ENCODE data around the gene STARD6. TPM values are rescaled to one million over a fixed set of nuclear protein-coding genes. Genes with fewer than 3 reads are reported as not detected.

STARD6 gene
- total RNA-seq, 4 donors from 2014 or later = not detected

DNA sequence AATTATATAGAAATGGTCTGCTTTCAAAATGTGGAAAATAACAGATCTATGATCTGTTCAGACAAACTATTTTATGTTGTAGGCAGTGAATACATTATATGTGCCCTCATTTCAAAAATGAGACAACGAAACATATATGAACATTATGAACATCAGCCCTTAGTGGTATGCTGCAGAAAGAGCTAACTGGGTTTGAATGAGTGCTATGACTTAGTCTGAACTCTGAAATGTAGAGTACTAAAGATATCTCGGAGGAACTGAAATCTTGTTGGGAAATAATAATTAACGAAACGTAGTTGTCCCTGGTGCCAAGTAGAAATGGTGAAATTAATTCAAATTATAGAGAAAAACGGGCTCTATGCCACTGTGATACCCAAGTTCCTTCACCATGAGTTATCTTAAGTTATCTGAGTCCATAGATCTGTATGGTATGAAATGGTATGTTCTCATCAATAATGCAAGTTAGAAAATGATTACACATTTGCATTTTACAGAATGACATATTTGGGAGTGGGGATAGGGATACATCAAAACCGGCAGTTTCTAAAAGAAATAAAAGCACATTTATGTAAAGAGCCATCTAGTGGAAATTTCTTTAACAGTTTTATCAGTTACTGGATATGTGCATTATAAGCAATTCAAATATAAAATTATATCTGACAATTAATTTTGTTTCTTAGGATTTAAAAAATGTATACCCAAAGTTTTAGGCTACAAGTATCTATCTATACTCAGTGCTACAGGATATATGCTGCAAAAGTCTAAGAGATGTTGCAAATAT lies 26.7 kb downstream of the STARD6 start:
- TF ChIP-seq, protein P1, sequence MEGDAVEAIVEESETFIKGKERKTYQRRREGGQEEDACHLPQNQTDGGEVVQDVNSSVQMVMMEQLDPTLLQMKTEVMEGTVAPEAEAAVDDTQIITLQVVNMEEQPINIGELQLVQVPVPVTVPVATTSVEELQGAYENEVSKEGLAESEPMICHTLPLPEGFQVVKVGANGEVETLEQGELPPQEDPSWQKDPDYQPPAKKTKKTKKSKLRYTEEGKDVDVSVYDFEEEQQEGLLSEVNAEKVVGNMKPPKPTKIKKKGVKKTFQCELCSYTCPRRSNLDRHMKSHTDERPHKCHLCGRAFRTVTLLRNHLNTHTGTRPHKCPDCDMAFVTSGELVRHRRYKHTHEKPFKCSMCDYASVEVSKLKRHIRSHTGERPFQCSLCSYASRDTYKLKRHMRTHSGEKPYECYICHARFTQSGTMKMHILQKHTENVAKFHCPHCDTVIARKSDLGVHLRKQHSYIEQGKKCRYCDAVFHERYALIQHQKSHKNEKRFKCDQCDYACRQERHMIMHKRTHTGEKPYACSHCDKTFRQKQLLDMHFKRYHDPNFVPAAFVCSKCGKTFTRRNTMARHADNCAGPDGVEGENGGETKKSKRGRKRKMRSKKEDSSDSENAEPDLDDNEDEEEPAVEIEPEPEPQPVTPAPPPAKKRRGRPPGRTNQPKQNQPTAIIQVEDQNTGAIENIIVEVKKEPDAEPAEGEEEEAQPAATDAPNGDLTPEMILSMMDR (IDR thresholded peaks at IDR 0.05; ENCODE audit: low read depth) = no peak

DNA sequence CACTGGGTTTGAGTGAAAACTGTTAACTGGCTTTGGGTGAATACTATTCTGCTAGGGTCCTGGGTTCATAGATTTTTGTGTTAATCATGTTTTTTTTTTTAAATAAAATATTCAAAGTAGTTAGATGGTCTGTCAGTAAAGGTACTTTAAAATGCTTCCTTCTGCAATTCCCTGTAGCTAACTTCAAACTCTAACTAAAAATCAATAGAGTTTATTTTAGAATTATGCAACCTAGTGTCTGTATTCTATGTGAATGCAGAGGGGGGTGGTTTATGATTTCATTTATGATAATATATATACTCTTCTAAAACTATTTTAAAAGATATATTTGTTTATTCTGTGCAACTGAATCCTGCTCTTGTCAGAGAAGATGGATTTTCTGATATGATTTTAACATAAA lies 27.9 kb downstream of the STARD6 start:
- TF ChIP-seq, protein P1 (IDR thresholded peaks at IDR 0.05; ENCODE audit: low read depth) = no peak

DNA sequence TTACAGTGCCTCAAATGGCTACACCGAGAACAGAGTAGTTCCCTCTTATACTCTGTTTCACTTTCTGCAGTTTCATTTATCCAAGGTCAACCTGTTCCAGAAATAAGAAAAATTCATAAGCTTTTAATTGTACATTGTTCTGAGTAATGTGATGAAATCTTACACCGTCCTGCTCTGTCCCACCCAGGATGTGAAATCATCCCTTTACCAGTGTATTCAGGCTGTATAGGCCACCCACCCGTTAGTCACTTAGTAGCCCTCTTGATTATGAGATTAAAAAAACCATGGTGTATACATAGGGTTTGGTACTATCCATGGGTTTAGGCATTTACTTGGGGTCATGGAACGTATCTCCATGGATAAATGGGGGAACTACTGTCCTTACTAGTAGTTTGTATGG lies 29.8 kb downstream of the STARD6 start:
- TF ChIP-seq, protein P1 (IDR thresholded peaks at IDR 0.05; ENCODE audit: low read depth) = no peak

DNA sequence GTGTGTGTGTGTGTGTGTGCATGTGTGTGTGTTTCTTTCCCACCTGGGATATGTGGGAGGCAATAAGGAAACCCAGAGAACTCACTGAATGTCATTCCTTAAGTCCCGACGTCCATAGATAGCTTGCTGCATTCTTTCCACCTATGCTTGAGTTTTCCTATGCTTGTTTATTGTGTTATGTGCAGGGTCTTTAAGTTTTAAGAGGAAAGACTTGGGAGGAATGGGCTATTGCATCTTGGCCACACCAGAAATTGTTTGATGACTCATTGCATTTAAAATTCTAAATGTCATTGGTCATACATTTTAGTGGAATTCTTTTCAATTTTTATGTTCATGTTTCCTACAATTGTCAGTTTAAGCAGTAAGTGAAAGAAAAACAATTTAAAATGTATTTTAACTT lies 33.7 kb downstream of the STARD6 start:
- TF ChIP-seq, protein P1 (IDR thresholded peaks at IDR 0.05; ENCODE audit: low read depth) = no peak

DNA sequence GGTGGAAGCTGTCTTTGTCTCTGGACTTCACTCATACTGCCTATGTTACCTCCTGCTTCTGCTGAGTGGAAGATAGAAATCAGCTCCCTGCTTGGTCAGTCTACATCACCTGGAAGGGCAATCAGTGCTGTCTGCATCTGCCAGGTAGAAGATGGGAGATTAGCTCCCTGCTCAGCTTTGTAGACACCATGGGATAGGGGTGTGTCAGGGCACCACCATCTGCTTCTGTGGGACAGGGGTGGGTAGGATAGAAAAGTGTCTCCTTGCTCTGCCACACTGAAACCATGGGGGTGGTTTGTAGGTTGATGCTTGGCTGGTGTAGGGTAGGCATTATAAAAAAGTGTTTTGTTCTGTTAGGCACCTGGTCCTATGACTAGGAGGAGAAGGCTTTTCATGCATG lies 34.1 kb downstream of the STARD6 start:
- TF ChIP-seq, protein P1 (IDR thresholded peaks at IDR 0.05; ENCODE audit: low read depth) = no peak

DNA sequence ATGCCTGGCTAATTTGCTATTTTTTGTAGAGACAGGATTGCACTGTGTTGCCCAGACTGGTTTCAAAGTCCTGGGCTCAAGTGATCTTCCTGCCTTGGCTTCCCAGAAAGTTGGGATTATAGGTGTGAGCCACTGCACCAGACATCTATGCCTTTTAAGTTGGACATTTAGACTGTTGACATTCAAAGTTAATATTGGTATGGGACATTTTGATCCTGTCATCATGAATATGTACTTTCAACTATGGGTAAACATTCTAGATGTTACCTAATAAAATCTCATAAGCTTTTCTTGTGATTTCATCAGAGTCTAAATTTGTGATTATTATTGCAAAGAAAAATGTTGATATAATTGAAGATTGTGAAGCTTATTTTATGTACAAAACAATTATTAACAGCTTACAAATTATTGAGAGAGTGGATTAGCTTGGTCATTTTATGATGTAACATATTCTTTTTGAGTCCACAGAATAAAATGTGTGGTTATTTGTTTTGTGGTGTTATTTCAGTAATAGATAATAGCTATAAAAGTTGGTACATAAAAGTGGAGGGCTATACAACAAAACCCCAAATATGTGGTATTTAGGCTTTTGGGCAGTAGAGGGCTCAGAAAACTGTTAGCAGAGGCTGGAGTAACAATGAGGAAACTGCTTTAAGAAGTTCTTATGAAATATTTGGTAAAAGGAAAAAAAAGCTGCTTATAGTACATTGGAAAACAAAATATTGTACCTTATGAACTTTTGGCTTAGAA lies 41.4 kb downstream of the STARD6 start:
- TF ChIP-seq, protein P1 (IDR thresholded peaks at IDR 0.05; ENCODE audit: low read depth) = no peak

DNA sequence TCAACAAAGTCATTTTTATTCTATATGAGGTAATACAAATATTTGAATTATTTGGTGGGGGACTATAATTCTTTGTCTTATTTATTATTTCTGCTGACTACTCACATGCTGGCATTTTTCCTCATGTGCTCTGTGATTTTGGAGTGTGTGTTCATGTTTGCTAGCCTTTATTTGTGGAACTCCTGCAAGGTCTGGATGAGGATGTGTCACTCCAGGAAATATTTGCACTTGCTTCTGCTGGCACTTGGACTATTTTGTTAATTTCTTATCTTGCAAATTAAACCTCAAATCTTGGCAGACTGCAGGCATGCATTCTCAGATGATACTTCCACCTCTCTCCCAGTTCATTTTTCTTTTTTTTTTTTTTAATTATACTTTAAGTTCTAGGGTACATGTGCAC lies 54.2 kb downstream of the STARD6 start:
- TF ChIP-seq, protein P1 (IDR thresholded peaks at IDR 0.05; ENCODE audit: low read depth) = no peak

All from subcutaneous adipose tissue (tissue), 4 donors.